ENCODE measurements around the gene UBAP2L.

Gene UBAP2L

DNA sequence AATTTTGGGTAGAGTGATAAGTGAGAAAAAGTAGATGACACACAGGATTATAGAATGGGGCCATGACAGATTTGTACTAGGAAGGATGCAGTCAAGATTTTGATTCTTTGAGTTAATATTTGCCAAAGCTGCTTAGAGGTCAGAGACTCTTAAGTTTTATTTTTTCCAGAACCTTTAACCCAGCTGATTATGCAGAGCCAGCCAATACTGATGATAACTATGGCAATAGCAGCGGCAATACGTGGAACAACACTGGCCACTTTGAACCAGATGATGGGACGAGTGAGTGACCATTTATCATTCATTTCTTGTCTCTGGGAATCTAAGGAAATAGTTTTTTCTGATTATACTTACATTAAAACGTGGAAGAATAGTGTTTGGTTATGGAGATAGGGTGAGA lies 16.1 kb downstream of the UBAP2L start:
- no peaks in the 10 kb centered on the region for H3K9me3 ChIP-seq (ENCODE audit: insufficient read depth, low read length)
- no peak for DNase-seq (ENCODE audit: low read depth, low spot score)
- H3K27me3 ChIP-seq (ENCODE audit: insufficient read depth, insufficient read length): no peaks in the 10 kb centered on the region
- H3K36me3 ChIP-seq (ENCODE audit: insufficient read depth, insufficient read length, low read length): peaks cover 87% of the 10 kb centered on the region
- no peak overlapping the region for H3K4me3 ChIP-seq (ENCODE audit: insufficient read length, low read depth)
- H3K4me1 ChIP-seq (ENCODE audit: insufficient read depth, insufficient read length): no peaks in the 10 kb centered on the region
- no peak for TF ChIP-seq ZNF274 (IDR thresholded peaks at IDR 0.05; ENCODE audit: low read depth, low read length)
- TF ChIP-seq YY1 (IDR thresholded peaks at IDR 0.05; ENCODE audit: insufficient read depth, insufficient read length): no peak
- TF ChIP-seq SUZ12 (IDR thresholded peaks at IDR 0.05; ENCODE audit: extremely low read depth, insufficient read depth, insufficient read length): no peak
- H3K9ac ChIP-seq (ENCODE audit: insufficient read length, low read depth): no peak overlapping the region

GRCh38 chr1:154237435-154237834 lies 16.7 kb downstream of the UBAP2L start:
- no peaks in the 10 kb centered on the region for H3K4me1 ChIP-seq (ENCODE audit: insufficient read depth, insufficient read length)
- H3K27me3 ChIP-seq (ENCODE audit: insufficient read depth, insufficient read length): no peaks in the 10 kb centered on the region
- TF ChIP-seq YY1 (IDR thresholded peaks at IDR 0.05; ENCODE audit: insufficient read depth, insufficient read length): no peak
- TF ChIP-seq ZNF274 (IDR thresholded peaks at IDR 0.05; ENCODE audit: low read depth, low read length): no peak
- no peak for TF ChIP-seq SUZ12 (IDR thresholded peaks at IDR 0.05; ENCODE audit: extremely low read depth, insufficient read depth, insufficient read length)
- H3K9me3 ChIP-seq (ENCODE audit: insufficient read depth, low read length): no peaks in the 10 kb centered on the region
- H3K4me3 ChIP-seq (ENCODE audit: insufficient read length, low read depth): no peak overlapping the region
- peaks cover 87% of the 10 kb centered on the region for H3K36me3 ChIP-seq (ENCODE audit: insufficient read depth, insufficient read length, low read length)
- no peak overlapping the region for H3K9ac ChIP-seq (ENCODE audit: insufficient read length, low read depth)
- DNase-seq (ENCODE audit: low read depth, low spot score): no peak

GRCh38 chr1:154237880-154238506 lies 17.2 kb downstream of the UBAP2L start:
- H3K9me3 ChIP-seq (ENCODE audit: insufficient read depth, low read length): no peaks in the 10 kb centered on the region
- H3K9ac ChIP-seq (ENCODE audit: insufficient read length, low read depth): no peak overlapping the region
- no peaks in the 10 kb centered on the region for H3K27me3 ChIP-seq (ENCODE audit: insufficient read depth, insufficient read length)
- no peak overlapping the region for H3K4me3 ChIP-seq (ENCODE audit: insufficient read length, low read depth)
- H3K36me3 ChIP-seq (ENCODE audit: insufficient read depth, insufficient read length, low read length): peaks cover 89% of the 10 kb centered on the region
- no peaks in the 10 kb centered on the region for H3K4me1 ChIP-seq (ENCODE audit: insufficient read depth, insufficient read length)
- TF ChIP-seq YY1 (IDR thresholded peaks at IDR 0.05; ENCODE audit: insufficient read depth, insufficient read length) (no peak), ZNF274 (IDR thresholded peaks at IDR 0.05; ENCODE audit: low read depth, low read length) (no peak), SUZ12 (IDR thresholded peaks at IDR 0.05; ENCODE audit: extremely low read depth, insufficient read depth, insufficient read length) (no peak)
- no peak for DNase-seq (ENCODE audit: low read depth, low spot score)

DNA sequence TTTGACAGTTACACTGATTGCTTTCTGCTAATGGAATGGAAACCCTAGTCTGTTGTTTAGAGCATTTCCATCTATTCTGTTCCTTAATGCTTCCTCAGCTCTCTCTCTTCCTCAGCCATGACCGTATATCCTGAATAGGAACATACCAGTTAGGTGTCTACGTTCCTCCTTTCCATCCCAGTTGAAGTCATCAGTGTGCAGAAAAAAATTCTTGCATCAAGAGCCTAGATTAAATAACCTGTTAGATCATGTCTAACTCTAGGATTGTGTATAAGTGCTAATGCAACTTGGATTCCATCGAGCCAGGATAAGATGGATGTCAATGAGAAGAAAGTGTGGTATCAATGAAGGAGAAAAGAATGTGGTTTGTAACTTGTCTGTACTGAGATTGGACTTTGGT lies 18.7 kb downstream of the UBAP2L start:
- H3K9ac ChIP-seq (ENCODE audit: insufficient read length, low read depth): no peak overlapping the region
- no peaks in the 10 kb centered on the region for H3K4me1 ChIP-seq (ENCODE audit: insufficient read depth, insufficient read length)
- no peak overlapping the region for H3K4me3 ChIP-seq (ENCODE audit: insufficient read length, low read depth)
- no peaks in the 10 kb centered on the region for H3K27me3 ChIP-seq (ENCODE audit: insufficient read depth, insufficient read length)
- no peak for TF ChIP-seq YY1 (IDR thresholded peaks at IDR 0.05; ENCODE audit: insufficient read depth, insufficient read length)
- TF ChIP-seq ZNF274 (IDR thresholded peaks at IDR 0.05; ENCODE audit: low read depth, low read length): no peak
- DNase-seq (ENCODE audit: low read depth, low spot score): no peak
- H3K9me3 ChIP-seq (ENCODE audit: insufficient read depth, low read length): no peaks in the 10 kb centered on the region
- peaks cover 93% of the 10 kb centered on the region for H3K36me3 ChIP-seq (ENCODE audit: insufficient read depth, insufficient read length, low read length)

- Histone ChIP-seq H3K4me1 (ENCODE audit: insufficient read depth, insufficient read length) (no peaks in the 10 kb centered on the region), H3K9ac (ENCODE audit: insufficient read length, low read depth) (no peak overlapping the region), H3K36me3 (ENCODE audit: insufficient read depth, insufficient read length, low read length) (peaks cover 93% of the 10 kb centered on the region), H3K4me3 (ENCODE audit: insufficient read length, low read depth) (no peak overlapping the region), H3K9me3 (ENCODE audit: insufficient read depth, low read length) (no peaks in the 10 kb centered on the region), H3K27me3 (ENCODE audit: insufficient read depth, insufficient read length) (no peaks in the 10 kb centered on the region)
- TF ChIP-seq SUZ12 (IDR thresholded peaks at IDR 0.05; ENCODE audit: extremely low read depth, insufficient read depth, insufficient read length) (no peak), YY1 (IDR thresholded peaks at IDR 0.05; ENCODE audit: insufficient read depth, insufficient read length) (no peak), ZNF274 (IDR thresholded peaks at IDR 0.05; ENCODE audit: low read depth, low read length) (no peak)
- DNase-seq (ENCODE audit: low read depth, low spot score): no peak
These were observed 19.6 kb downstream of the UBAP2L start for GRCh38 chr1:154240294-154240833.

DNA sequence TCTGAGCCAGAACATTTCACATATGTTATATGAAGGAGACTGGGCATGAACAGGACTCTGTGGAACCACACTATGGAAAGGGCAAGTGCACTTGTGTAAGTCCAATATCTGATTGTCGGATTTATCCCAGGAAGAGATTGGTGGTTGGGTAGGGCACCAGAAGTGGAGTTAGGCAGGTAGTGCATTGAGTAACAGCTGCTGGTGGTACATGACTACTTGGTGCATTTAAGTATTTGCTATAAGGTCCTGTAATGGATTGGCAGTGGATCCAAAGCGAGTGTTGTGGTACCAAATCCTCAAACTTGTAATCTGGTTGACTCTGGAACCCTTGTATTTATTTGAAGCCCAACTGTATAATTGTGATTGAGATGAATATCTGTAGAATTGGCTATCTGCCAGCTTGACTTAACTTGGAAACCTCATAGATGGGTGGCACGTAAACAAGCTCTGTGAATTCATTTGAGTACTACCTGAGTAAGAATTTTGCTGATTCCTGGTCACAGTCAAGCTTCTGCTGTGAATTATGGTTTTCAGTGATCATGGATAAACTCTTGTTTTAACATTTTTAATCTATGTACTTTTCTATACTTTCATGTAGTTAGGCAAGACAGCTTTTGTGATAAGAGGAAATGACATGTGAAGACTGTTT lies 21.1 kb downstream of the UBAP2L start:
- H3K4me3 ChIP-seq (ENCODE audit: insufficient read length, low read depth): no peak overlapping the region
- no peak for DNase-seq (ENCODE audit: low read depth, low spot score)
- peaks cover 92% of the 10 kb centered on the region for H3K36me3 ChIP-seq (ENCODE audit: insufficient read depth, insufficient read length, low read length)
- no peaks in the 10 kb centered on the region for H3K27me3 ChIP-seq (ENCODE audit: insufficient read depth, insufficient read length)
- TF ChIP-seq ZNF274 (IDR thresholded peaks at IDR 0.05; ENCODE audit: low read depth, low read length) (no peak), SUZ12 (IDR thresholded peaks at IDR 0.05; ENCODE audit: extremely low read depth, insufficient read depth, insufficient read length) (no peak), YY1 (IDR thresholded peaks at IDR 0.05; ENCODE audit: insufficient read depth, insufficient read length) (no peak)
- no peaks in the 10 kb centered on the region for H3K4me1 ChIP-seq (ENCODE audit: insufficient read depth, insufficient read length)
- no peaks in the 10 kb centered on the region for H3K9me3 ChIP-seq (ENCODE audit: insufficient read depth, low read length)
- H3K9ac ChIP-seq (ENCODE audit: insufficient read length, low read depth): no peak overlapping the region

- Histone ChIP-seq H3K4me3 (ENCODE audit: insufficient read length, low read depth) (no peak overlapping the region), H3K27me3 (ENCODE audit: insufficient read depth, insufficient read length) (no peaks in the 10 kb centered on the region), H3K9ac (ENCODE audit: insufficient read length, low read depth) (no peak overlapping the region), H3K4me1 (ENCODE audit: insufficient read depth, insufficient read length) (no peaks in the 10 kb centered on the region), H3K9me3 (ENCODE audit: insufficient read depth, low read length) (no peaks in the 10 kb centered on the region), H3K36me3 (ENCODE audit: insufficient read depth, insufficient read length, low read length) (peaks cover 95% of the 10 kb centered on the region)
- DNase-seq (ENCODE audit: low read depth, low spot score): no peak
- TF ChIP-seq YY1 (IDR thresholded peaks at IDR 0.05; ENCODE audit: insufficient read depth, insufficient read length) (no peak), ZNF274 (IDR thresholded peaks at IDR 0.05; ENCODE audit: low read depth, low read length) (no peak), SUZ12 (IDR thresholded peaks at IDR 0.05; ENCODE audit: extremely low read depth, insufficient read depth, insufficient read length) (no peak)
These were observed 32.9 kb downstream of the UBAP2L start for GRCh38 chr1:154253671-154254070.
